Activated naive CD8-positive, alpha-beta T cell (primary cell): ENCODE measurements around the gene PCDHA9.
"Not testable (repeated sequence)": the region's sequence is repeated elsewhere in the genome, so short reads cannot be mapped to it uniquely, and the experiment has no call there.

Experiments used
- H3K27ac Mint-ChIP-seq: one replicate; pipeline ENCODE4 v1.8.0; 2021; ENCODE audit warnings: mixed read lengths
- H3K27me3 Mint-ChIP-seq: one replicate; pipeline ENCODE4 v1.8.0; 2021; ENCODE audit warnings: mixed read lengths
- H3K36me3 Mint-ChIP-seq: one replicate; pipeline ENCODE4 v1.8.0; 2021; ENCODE audit warnings: mixed read lengths
- H3K4me1 Mint-ChIP-seq: one replicate; pipeline ENCODE4 v1.8.0; 2021; ENCODE audit warnings: low read depth, mixed read lengths
- H3K4me3 Mint-ChIP-seq: one replicate; pipeline ENCODE4 v1.8.0; 2021; ENCODE audit warnings: mild to moderate bottlenecking, mixed read lengths
- H3K9me3 Mint-ChIP-seq: one replicate; pipeline ENCODE4 v1.8.0; 2021; ENCODE audit warnings: low read depth, mixed read lengths

Gene PCDHA9

GRCh38 chr5:140857177-140857986 lies 9.2 kb downstream of the PCDHA9 start:
- H3K4me1 Mint-ChIP-seq: no peaks in the 10 kb centered on the region
- no peak overlapping the region for H3K27ac Mint-ChIP-seq
- H3K27me3 Mint-ChIP-seq: peaks cover 31% of the 10 kb centered on the region
- H3K9me3 Mint-ChIP-seq: peaks cover 22% of the 10 kb centered on the region
- peaks cover 8% of the 10 kb centered on the region for H3K36me3 Mint-ChIP-seq
- H3K4me3 Mint-ChIP-seq: no peak overlapping the region

GRCh38 chr5:140857987-140858240 lies 9.7 kb downstream of the PCDHA9 start:
- peaks cover 29% of the 10 kb centered on the region for H3K27me3 Mint-ChIP-seq
- no peak overlapping the region for H3K27ac Mint-ChIP-seq
- H3K36me3 Mint-ChIP-seq: peaks cover 8% of the 10 kb centered on the region
- no peak overlapping the region for H3K4me3 Mint-ChIP-seq
- no peaks in the 10 kb centered on the region for H3K4me1 Mint-ChIP-seq
- peaks cover 22% of the 10 kb centered on the region for H3K9me3 Mint-ChIP-seq

- no peak overlapping the region for H3K4me3 Mint-ChIP-seq
- H3K27me3 Mint-ChIP-seq: peaks cover 21% of the 10 kb centered on the region
- no peaks in the 10 kb centered on the region for H3K4me1 Mint-ChIP-seq
- H3K27ac Mint-ChIP-seq: no peak overlapping the region
- H3K9me3 Mint-ChIP-seq: peaks cover 4% of the 10 kb centered on the region
- H3K36me3 Mint-ChIP-seq: peaks cover 6% of the 10 kb centered on the region
Measured at GRCh38 chr5:140862441-140863295, 14.5 kb downstream of the PCDHA9 start.

GRCh38 chr5:140868721-140869554 lies 20.8 kb downstream of the PCDHA9 start, which contains the start of gene PCDHA11:
Gene PCDHA11 (plus strand): TSS chr5:140868957. CDS start chr5:140869104, 147 bp downstream.
- Mint-ChIP-seq H3K27ac (no peak within 1 kb of the TSS), H3K4me3 (no peak within 1 kb of the TSS), H3K27me3 (peaks cover 25% of the 10 kb centered on the region), H3K4me1 (no peaks in the 10 kb centered on the region), H3K36me3 (peaks cover 12% of the 10 kb centered on the region), H3K9me3 (peaks cover 13% of the 10 kb centered on the region)

- H3K36me3 Mint-ChIP-seq: peaks cover 17% of the 10 kb centered on the region
- H3K4me3 Mint-ChIP-seq: no peak overlapping the region
- H3K9me3 Mint-ChIP-seq: peaks cover 18% of the 10 kb centered on the region
- H3K27ac Mint-ChIP-seq: no peak overlapping the region
- H3K27me3 Mint-ChIP-seq: peaks cover 31% of the 10 kb centered on the region
- no peaks in the 10 kb centered on the region for H3K4me1 Mint-ChIP-seq
Measured at GRCh38 chr5:140869555-140869886, 21.3 kb downstream of the PCDHA9 start.

- no peak overlapping the region for H3K4me3 Mint-ChIP-seq
- no peaks in the 10 kb centered on the region for H3K4me1 Mint-ChIP-seq
- H3K27me3 Mint-ChIP-seq: peaks cover 39% of the 10 kb centered on the region
- H3K9me3 Mint-ChIP-seq: peaks cover 21% of the 10 kb centered on the region
- H3K27ac Mint-ChIP-seq: no peak overlapping the region
- peaks cover 17% of the 10 kb centered on the region for H3K36me3 Mint-ChIP-seq
Measured at GRCh38 chr5:140870221-140871201, 22.3 kb downstream of the PCDHA9 start.

- peaks cover 30% of the 10 kb centered on the region for H3K9me3 Mint-ChIP-seq
- H3K36me3 Mint-ChIP-seq: peaks cover 21% of the 10 kb centered on the region
- H3K27ac Mint-ChIP-seq: no peak within 1 kb of the TSS
- no peak within 1 kb of the TSS for H3K4me3 Mint-ChIP-seq
- H3K27me3 Mint-ChIP-seq: peaks cover 44% of the 10 kb centered on the region
- no peaks in the 10 kb centered on the region for H3K4me1 Mint-ChIP-seq
Measured at GRCh38 chr5:140875085-140876065, 27.2 kb downstream of the PCDHA9 start, which contains the start of gene PCDHA12. Gene PCDHA12 (plus strand): TSS chr5:140875308. CDS start chr5:140875473, 165 bp downstream.

- peaks cover 30% of the 10 kb centered on the region for H3K36me3 Mint-ChIP-seq
- not testable (repeated sequence) for H3K4me1 Mint-ChIP-seq, H3K27ac Mint-ChIP-seq, H3K4me3 Mint-ChIP-seq
- peaks cover 40% of the 10 kb centered on the region for H3K9me3 Mint-ChIP-seq
- H3K27me3 Mint-ChIP-seq: peaks cover 53% of the 10 kb centered on the region
Measured at GRCh38 chr5:140876541-140877261, 28.5 kb downstream of the PCDHA9 start.

GRCh38 chr5:140877262-140877581 lies 29.0 kb downstream of the PCDHA9 start:
- H3K9me3 Mint-ChIP-seq: peaks cover 39% of the 10 kb centered on the region
- H3K36me3 Mint-ChIP-seq: peaks cover 31% of the 10 kb centered on the region
- no peak overlapping the region for H3K4me3 Mint-ChIP-seq

GRCh38 chr5:140881889-140882590 lies 33.9 kb downstream of the PCDHA9 start, which contains the start of gene PCDHA13:
Gene PCDHA13 (plus strand): TSS chr5:140882124. CDS start chr5:140882269, 145 bp downstream.
- peaks cover 35% of the 10 kb centered on the region for H3K9me3 Mint-ChIP-seq
- H3K27me3 Mint-ChIP-seq: peaks cover 35% of the 10 kb centered on the region
- peaks cover 2% of the 10 kb centered on the region for H3K4me1 Mint-ChIP-seq
- peaks cover 23% of the 10 kb centered on the region for H3K36me3 Mint-ChIP-seq
- H3K4me3 Mint-ChIP-seq: no peak within 1 kb of the TSS
- H3K27ac Mint-ChIP-seq: no peak within 1 kb of the TSS

More at GRCh38 chr5:140877262-140877581, 29.0 kb downstream of the PCDHA9 start:
- Mint-ChIP-seq H3K27ac (no peak overlapping the region), H3K27me3 (peaks cover 52% of the 10 kb centered on the region), H3K4me1 (peaks cover 2% of the 10 kb centered on the region)

GRCh38 chr5:140882591-140882899 lies 34.4 kb downstream of the PCDHA9 start:
- peaks cover 39% of the 10 kb centered on the region for H3K9me3 Mint-ChIP-seq

GRCh38 chr5:140883373-140883772 lies 35.2 kb downstream of the PCDHA9 start:
- Mint-ChIP-seq H3K9me3 (peaks cover 39% of the 10 kb centered on the region), H3K4me3 (no peak overlapping the region), H3K27ac (no peak overlapping the region), H3K4me1 (peaks cover 2% of the 10 kb centered on the region), H3K27me3 (peaks cover 38% of the 10 kb centered on the region), H3K36me3 (peaks cover 23% of the 10 kb centered on the region)

More at GRCh38 chr5:140882591-140882899, 34.4 kb downstream of the PCDHA9 start:
- Mint-ChIP-seq H3K4me3 (no peak overlapping the region), H3K27ac (no peak overlapping the region), H3K27me3 (peaks cover 37% of the 10 kb centered on the region), H3K4me1 (peaks cover 2% of the 10 kb centered on the region), H3K36me3 (peaks cover 23% of the 10 kb centered on the region)
